Stomach (tissue), 4 donors: ENCODE measurements around the gene ANKRD17.

Experiments used
- EP300 ChIP-seq: sonication (generic); formaldehyde crosslinking; IDR thresholded peaks from one replicate; pipeline ENCODE4 v1.6.1; 2017; ENCODE audit warnings: antibody characterized with exemption
- POLR2A ChIP-seq, 4 donors: fragments of 450-650 bp; IDR thresholded peaks; one replicate each; pipeline ENCODE4 v1.6.1; 2016; ENCODE audit warnings: antibody characterized with exemption in 4 of 4, control low read depth in 2 of 4, mild to moderate bottlenecking in 1 of 4, moderate library complexity in 1 of 4
- TF ChIP-seq, protein P1 (sequence below), 7 experiments: fragments of 450-650 bp in 4 of 7; fragments of 200-600 bp in 3 of 7; sonication (generic) in 3 of 7; IDR thresholded peaks; one replicate each; pipeline ENCODE4 v1.5.1; 2016 to 2019; ENCODE audit warnings: antibody characterized with exemption in 7 of 7, control low read depth in 2 of 7, mild to moderate bottlenecking in 1 of 7

- TF ChIP-seq, protein P1, sequence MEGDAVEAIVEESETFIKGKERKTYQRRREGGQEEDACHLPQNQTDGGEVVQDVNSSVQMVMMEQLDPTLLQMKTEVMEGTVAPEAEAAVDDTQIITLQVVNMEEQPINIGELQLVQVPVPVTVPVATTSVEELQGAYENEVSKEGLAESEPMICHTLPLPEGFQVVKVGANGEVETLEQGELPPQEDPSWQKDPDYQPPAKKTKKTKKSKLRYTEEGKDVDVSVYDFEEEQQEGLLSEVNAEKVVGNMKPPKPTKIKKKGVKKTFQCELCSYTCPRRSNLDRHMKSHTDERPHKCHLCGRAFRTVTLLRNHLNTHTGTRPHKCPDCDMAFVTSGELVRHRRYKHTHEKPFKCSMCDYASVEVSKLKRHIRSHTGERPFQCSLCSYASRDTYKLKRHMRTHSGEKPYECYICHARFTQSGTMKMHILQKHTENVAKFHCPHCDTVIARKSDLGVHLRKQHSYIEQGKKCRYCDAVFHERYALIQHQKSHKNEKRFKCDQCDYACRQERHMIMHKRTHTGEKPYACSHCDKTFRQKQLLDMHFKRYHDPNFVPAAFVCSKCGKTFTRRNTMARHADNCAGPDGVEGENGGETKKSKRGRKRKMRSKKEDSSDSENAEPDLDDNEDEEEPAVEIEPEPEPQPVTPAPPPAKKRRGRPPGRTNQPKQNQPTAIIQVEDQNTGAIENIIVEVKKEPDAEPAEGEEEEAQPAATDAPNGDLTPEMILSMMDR (IDR thresholded peaks at IDR 0.05) = no peak
- TF ChIP-seq EP300 (no peak), POLR2A (IDR thresholded peaks at IDR 0.05) (no peak)
These were observed 192.2 kb downstream of the ANKRD17 start for GRCh38 chr4:73066445-73066844.
